ENCODE results near the gene NKAIN1.

The NKAIN1 gene

DNA sequence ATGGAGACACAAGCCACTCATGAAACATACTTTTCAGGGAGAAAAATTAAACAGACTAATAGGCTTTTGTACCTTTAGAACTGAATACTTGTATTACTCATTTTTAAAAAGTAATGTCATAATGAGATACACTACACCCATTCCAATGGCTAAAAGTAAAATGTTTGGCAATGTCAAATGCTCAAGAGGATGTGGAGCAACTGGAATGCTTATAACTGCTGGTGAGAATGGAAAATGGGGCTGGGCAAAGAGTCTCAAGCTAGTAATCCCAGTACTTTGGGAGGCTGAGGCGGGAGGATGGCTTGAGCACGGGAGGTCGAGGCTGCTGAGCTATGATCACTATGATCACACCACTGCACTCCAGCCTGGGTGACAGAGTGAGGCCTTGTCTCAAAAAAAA, 86.3 kb downstream of the NKAIN1 start:
- TF ChIP-seq, protein P1, sequence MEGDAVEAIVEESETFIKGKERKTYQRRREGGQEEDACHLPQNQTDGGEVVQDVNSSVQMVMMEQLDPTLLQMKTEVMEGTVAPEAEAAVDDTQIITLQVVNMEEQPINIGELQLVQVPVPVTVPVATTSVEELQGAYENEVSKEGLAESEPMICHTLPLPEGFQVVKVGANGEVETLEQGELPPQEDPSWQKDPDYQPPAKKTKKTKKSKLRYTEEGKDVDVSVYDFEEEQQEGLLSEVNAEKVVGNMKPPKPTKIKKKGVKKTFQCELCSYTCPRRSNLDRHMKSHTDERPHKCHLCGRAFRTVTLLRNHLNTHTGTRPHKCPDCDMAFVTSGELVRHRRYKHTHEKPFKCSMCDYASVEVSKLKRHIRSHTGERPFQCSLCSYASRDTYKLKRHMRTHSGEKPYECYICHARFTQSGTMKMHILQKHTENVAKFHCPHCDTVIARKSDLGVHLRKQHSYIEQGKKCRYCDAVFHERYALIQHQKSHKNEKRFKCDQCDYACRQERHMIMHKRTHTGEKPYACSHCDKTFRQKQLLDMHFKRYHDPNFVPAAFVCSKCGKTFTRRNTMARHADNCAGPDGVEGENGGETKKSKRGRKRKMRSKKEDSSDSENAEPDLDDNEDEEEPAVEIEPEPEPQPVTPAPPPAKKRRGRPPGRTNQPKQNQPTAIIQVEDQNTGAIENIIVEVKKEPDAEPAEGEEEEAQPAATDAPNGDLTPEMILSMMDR (IDR thresholded peaks at IDR 0.05; ENCODE audit: low read depth, low read length), result no peak
- no peak for DNase-seq (ENCODE audit: extremely low read depth, low read depth)

DNA sequence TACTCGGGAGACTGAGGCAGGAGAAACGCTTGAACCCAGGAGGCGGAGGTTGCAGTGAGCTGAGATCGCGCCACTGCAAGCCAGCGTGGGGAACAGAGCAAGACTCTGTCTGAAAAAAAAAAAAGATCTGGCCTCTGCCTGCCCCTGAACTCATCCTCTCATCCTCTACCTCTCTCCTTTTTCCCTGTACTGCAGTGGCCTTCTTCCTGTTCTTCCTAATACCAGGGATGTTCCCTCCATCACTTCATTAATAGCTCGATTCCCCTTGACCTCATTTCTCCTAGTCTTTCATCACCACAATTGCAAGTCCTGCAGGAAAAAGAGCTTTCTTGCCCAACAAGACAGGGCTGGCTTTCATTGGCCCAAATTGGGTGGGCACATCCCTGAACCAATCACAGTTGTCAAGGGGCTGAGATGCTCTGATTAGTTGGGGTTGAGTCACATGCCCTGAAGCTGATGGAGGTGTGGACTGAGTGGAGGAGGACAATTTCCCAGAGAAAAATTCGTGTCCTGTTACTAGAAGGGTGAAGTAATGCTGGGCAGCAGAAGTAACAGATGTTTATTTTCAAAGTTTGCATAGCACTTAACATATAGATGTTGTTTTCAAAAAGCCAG, 87.4 kb downstream of the NKAIN1 start:
- DNase-seq (ENCODE audit: extremely low read depth, low read depth), result peak; percentile 63
- TF ChIP-seq, protein P1 (IDR thresholded peaks at IDR 0.05; ENCODE audit: low read depth, low read length), result no peak

DNA sequence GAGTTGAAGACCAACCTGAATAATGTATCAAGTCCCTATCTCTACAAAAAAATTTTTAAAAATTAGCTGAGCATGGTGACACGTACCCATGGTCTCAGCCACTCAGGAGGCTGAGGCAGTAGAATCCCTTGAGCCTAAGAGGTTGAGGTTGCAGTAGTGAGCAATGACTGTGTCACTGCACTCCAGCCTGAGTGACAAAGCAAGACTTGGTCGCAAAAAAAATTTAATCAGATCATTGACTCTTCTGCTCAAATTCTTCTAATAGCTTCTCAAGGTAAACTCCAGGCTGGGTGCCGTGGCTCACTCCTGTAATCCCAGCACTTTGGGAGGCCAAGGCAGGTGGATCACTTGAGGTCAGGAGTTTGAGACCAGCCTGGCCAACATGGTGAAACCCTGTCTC, 88.3 kb downstream of the NKAIN1 start:
- no peak for DNase-seq (ENCODE audit: extremely low read depth, low read depth)
- TF ChIP-seq, protein P1 (IDR thresholded peaks at IDR 0.05; ENCODE audit: low read depth, low read length), result no peak

DNA sequence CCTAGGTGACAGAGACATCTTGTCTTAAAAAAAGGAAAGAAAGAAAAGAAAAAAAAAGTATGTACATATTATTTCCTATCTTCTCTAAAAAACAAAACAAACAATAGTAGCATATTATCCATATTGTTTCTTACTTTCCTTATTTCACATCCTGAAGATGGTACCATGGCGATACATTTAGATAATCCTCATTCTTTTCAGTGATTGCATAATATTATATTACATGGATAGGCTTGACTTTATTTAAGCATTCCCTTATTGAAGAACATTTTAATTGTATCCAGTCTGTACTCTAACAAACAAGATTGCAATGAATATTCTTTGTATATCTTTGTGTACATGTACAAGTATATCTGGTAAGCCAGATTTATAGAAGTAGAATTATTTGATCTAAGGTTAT, 91.3 kb downstream of the NKAIN1 start:
- DNase-seq (ENCODE audit: extremely low read depth, low read depth), result no peak
- TF ChIP-seq, protein P1 (IDR thresholded peaks at IDR 0.05; ENCODE audit: low read depth, low read length), result no peak

DNA sequence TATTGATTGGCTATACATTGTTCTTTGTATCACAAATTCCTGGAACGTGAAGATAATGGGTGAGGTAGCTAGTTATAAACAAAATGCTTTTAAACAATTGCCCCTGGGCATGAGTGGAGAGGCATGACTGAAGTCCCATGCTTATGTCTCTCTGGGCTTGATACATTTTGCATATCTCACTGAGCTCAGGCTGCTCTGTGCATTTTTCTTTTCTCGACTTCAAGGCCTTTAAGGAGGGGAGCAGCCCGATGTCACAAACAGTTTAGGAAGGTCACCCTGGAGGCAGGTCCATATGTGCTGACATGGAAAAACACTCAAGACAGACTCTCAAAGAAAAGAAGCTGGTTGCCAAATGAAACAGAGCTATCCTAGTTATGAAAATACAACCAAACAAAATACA, 94.0 kb downstream of the NKAIN1 start:
- no peak for DNase-seq (ENCODE audit: extremely low read depth, low read depth)
- TF ChIP-seq, protein P1 (IDR thresholded peaks at IDR 0.05; ENCODE audit: low read depth, low read length), result no peak

DNA sequence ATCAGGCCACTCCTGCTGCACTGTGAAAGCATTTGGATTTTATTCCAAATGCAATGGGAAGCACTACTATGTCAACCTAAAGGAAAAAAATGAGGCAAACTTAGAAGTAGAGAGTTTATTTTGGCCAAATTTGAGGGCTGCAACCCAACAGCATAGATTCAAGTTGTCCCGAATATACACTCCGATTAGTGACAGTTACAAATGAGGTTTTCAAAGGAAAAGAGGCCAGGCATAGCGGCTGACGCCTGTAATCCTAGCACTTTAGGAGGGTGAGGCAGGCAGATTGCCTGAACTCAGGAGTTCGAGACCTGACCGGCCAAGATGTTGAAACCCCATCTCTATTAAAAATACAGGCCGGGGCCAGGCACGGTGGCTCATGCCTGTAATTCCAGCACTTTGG, 95.2 kb downstream of the NKAIN1 start:
- TF ChIP-seq, protein P1 (IDR thresholded peaks at IDR 0.05; ENCODE audit: low read depth, low read length), result no peak
- DNase-seq (ENCODE audit: extremely low read depth, low read depth), result no peak

DNA sequence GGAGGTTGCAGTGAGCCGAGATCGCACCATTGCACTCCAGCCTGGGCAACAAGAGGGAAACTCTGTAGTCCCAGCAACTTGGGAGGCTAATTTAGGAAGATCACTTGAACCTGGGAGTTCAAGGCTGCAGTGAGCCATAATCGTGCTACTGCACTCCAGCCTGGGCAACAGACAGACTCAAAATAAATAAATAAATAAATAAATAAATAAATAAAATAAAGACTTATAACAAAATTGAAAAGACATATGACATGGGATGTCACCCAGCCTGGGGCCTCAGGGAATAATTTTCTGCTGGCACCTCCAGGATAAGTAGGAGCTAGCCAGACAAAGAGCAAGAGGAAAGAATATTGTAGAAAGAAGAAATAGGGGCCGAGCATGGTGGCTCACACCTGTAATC, 96.2 kb downstream of the NKAIN1 start:
- DNase-seq (ENCODE audit: extremely low read depth, low read depth), result no peak
- TF ChIP-seq, protein P1 (IDR thresholded peaks at IDR 0.05; ENCODE audit: low read depth, low read length), result no peak

Measured in AG09319 (cell line).